Epithelial cell of proximal tubule (primary cell): Measurements from ENCODE around the gene BRD7. TPM values are rescaled to one million over a fixed set of nuclear protein-coding genes. Genes with fewer than 3 reads are reported as not detected.

ENCODE experiments used
- DNase-seq: peaks from one replicate; pipeline ENCODE4 v3.0.0-alpha.2; 2011; ENCODE audit warnings: low read depth
- H3K4me3 ChIP-seq: 2 replicates; pipeline ENCODE4 v1.5.1; 2011; ENCODE audit warnings: low read depth, mild to moderate bottlenecking, low read length
- CTCF ChIP-seq: conservative IDR thresholded peaks from 2 replicates; pipeline ENCODE4 v1.5.1; 2012; ENCODE audit warnings: low read depth, mild to moderate bottlenecking, low read length
- total RNA-seq: library from RNA; depleted of rRNA; stranded (reverse); fragments of >200 nt; gene quantifications from 2 replicates; pipeline ENCODE4 v1.2.3, GENCODE V29; 2015

BRD7 gene
- total RNA-seq, 1 donor from 2014 or later: 61.1 TPM

- no peak for DNase-seq
- no peak overlapping the region for H3K4me3 ChIP-seq
- TF ChIP-seq CTCF: no peak
Measured at GRCh38 chr16:50320310-50320709, 48.5 kb downstream of the BRD7 start.

- no peak overlapping the region for H3K4me3 ChIP-seq
- TF ChIP-seq CTCF: no peak
- no peak for DNase-seq
Measured at GRCh38 chr16:50318796-50319578, 49.8 kb downstream of the BRD7 start.

DNA sequence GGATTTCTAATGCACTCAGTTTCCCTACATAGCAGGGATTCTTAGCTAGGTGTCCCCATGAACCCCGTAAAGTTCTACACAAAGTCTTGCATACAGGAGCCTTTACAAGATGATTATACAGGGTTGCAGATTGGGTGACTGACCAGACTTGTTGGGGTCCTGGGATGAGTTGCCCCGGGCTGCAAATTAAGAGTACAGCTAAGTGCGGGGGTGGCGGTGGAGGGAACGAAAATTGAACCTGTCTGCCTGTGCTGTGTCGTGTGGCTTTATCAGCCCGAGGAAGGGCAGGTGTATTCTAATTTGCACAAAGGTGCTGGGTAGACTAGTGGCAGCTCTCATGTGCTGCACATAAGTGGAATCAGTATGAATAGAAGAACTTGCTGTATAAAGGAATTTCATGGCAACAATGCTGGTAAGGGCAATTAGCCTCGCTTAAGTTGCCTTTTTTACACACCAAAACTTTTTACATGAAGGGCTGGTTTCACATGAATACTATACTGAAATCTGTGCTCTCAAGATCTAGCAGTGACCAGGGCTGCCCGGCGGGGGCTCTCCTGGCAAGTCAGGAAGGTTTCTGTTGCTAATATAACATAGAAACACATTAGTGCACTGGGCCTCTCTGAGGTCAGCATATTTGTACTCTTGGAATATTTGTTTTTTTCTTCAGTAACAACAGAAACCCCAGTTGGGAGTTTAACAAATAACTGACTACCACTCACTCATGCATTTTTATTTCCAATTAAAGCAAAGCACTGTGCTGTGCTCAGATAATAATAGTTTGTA is 51.7 kb downstream of the BRD7 start:
- no peak for DNase-seq
- H3K4me3 ChIP-seq: no peak overlapping the region
- TF ChIP-seq CTCF: no peak

- no peak overlapping the region for H3K4me3 ChIP-seq
- no peak for DNase-seq
- no peak for TF ChIP-seq CTCF
Measured at GRCh38 chr16:50316102-50316847, 52.5 kb downstream of the BRD7 start.

- no peak overlapping the region for H3K4me3 ChIP-seq
- TF ChIP-seq CTCF: no peak
- DNase-seq: no peak
Measured at GRCh38 chr16:50315346-50315997, 53.3 kb downstream of the BRD7 start.

- no peak for DNase-seq
- TF ChIP-seq CTCF: no peak
- H3K4me3 ChIP-seq: no peak overlapping the region
Measured at GRCh38 chr16:50314665-50315064, 54.1 kb downstream of the BRD7 start.
